ENCODE results near the gene KCNIP4. TPM values are rescaled to one million over a fixed set of nuclear protein-coding genes. Genes with fewer than 3 reads are reported as not detected.

The KCNIP4 gene
- polyA plus RNA-seq, 3 donors: 0.09 to 0.25 TPM; not detected in 1

DNA sequence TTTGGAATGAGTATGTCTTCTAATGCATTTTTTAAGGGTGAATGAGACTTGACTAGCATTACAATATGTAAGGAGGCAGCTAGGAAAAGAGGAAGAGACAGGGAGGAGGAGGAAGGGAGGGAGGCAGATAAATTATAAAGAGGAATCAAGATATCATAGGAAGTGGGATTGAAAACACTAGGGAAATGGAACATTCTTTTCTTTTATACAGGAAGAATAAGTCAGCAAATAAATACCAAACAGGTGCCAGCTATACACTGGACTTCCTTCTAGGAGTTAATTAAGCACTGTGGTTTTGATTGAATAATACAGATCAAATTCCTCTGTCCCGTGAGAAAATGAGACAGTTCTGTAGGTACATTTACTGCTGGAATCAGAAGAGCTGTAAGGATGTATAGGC is 1169.7 kb downstream of the KCNIP4 start:
- H3K9ac ChIP-seq (ENCODE audit: insufficient read depth, low read length, poor library complexity, severe bottlenecking): no peak overlapping the region
- no peak overlapping the region for H3K27ac ChIP-seq (ENCODE audit: low read depth in 1 of 2, low read length in 2 of 2)
- H2AFZ ChIP-seq (ENCODE audit: insufficient read depth, low read depth, low read length, poor library complexity, severe bottlenecking): no peak overlapping the region
- TF ChIP-seq CTCF (IDR thresholded peaks at IDR 0.05): no peak
- H3K27ac Mint-ChIP-seq: no peak overlapping the region
- H3K4me1 ChIP-seq (ENCODE audit: control insufficient read depth in 1 of 2, insufficient read depth in 2 of 2, low read length in 2 of 2): no peaks in the 10 kb centered on the region
- H3K4me1 Mint-ChIP-seq: no peaks in the 10 kb centered on the region
- H3K9me3 Mint-ChIP-seq: peaks cover 10 to 28% (median 17%) of the 10 kb centered on the region in 7 donors
- intact Hi-C loops (cut with micrococcal nuclease): no loop called here
- no peaks in the 10 kb centered on the region for H3K36me3 ChIP-seq (replicated peaks in 1 of 2; ENCODE audit: control insufficient read depth in 1 of 2, insufficient read depth in 2 of 2, low read length in 2 of 2)
- H3K4me2 ChIP-seq (replicated peaks; ENCODE audit: extremely low read depth, low read length, poor library complexity, severe bottlenecking): no peak overlapping the region
- no peaks in the 10 kb centered on the region for H3K79me2 ChIP-seq (ENCODE audit: insufficient read depth, low read length)
- H3K4me3 ChIP-seq (replicated peaks in 1 of 3; ENCODE audit: low read depth in 2 of 3, low read length in 3 of 3): no peak overlapping the region
- WGBS (ENCODE audit: insufficient coverage): 75% methylated on average over 1 of the region's 1 CpG
- peaks cover 7 to 14% of the 10 kb centered on the region in 2 donors for H3K9me3 ChIP-seq (replicated peaks in 1 of 2; ENCODE audit: control insufficient read depth in 1 of 2, insufficient read depth in 1 of 2, low read length in 2 of 2)
- H3K4me3 Mint-ChIP-seq: no peak overlapping the region
- DNase-seq: no peak
- H3K27me3 Mint-ChIP-seq (ENCODE audit: low read depth in 3 of 3): peaks cover 0 to 2% (median 0%) of the 10 kb centered on the region in 3 donors
- no peaks in the 10 kb centered on the region for H3K27me3 ChIP-seq (ENCODE audit: control insufficient read depth in 2 of 2, insufficient read depth in 2 of 2, low read length in 2 of 2)
- H3K36me3 Mint-ChIP-seq: no peaks in the 10 kb centered on the region
- no peaks in the 10 kb centered on the region for H4K20me1 ChIP-seq (ENCODE audit: insufficient read depth, low read length)

DNA sequence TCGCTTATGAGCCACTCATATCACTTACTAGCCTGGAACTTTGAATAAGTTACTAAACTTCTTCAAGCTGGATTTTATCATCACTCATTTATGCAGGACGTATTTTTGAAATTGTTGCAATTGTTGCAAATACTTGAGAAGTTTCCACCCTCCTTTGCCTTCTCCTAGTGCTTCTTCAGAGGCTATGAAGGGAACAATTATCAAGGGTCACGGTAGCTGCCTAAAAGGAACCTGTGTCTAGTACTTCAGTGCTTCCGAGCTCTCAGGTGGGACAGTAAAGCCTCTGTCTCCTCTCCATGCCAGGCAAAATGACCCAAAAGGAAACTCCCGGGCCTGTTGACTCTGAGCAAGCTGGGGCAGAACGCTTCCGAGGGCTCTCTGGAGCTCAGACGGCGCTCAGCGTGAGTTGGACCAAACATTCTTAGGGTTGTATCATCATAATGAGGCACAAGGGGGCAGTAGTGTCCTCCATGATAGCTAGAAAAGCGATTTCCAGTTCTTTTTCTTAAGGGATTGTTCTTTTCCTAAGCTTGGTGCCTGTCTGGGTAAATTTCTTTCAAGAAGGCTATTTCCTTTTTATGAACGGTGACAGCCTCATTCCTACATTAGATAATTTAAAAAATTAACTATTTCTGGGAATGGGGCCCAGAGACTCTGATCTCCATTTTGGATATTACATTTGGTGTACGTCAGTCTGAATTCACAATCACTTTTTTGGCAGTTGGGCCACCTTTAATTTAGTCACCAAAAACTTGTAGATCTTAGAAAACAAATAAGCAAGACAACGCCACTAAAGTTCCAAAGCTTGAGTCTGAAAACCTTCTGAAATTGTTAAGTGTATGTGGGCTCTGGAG is 1175.2 kb downstream of the KCNIP4 start:
- H3K4me3 Mint-ChIP-seq: no peak overlapping the region
- TF ChIP-seq CTCF (IDR thresholded peaks at IDR 0.05): peak; percentile 55
- H3K27me3 ChIP-seq (ENCODE audit: control insufficient read depth in 2 of 2, insufficient read depth in 2 of 2, low read length in 2 of 2): no peaks in the 10 kb centered on the region
- no peaks in the 10 kb centered on the region for H3K9me3 ChIP-seq (replicated peaks in 1 of 2; ENCODE audit: control insufficient read depth in 1 of 2, insufficient read depth in 1 of 2, low read length in 2 of 2)
- peaks cover 0 to 2% (median 0%) of the 10 kb centered on the region in 3 donors for H3K27me3 Mint-ChIP-seq (ENCODE audit: low read depth in 3 of 3)
- H3K79me2 ChIP-seq (ENCODE audit: insufficient read depth, low read length): no peaks in the 10 kb centered on the region
- intact Hi-C loops (cut with micrococcal nuclease): no loop called here
- H3K9me3 Mint-ChIP-seq: peaks cover 0 to 3% (median 0%) of the 10 kb centered on the region in 7 donors
- H3K36me3 ChIP-seq (replicated peaks in 1 of 2; ENCODE audit: control insufficient read depth in 1 of 2, insufficient read depth in 2 of 2, low read length in 2 of 2): no peaks in the 10 kb centered on the region
- H3K27ac ChIP-seq (ENCODE audit: low read depth in 1 of 2, low read length in 2 of 2): no peak overlapping the region
- H3K4me2 ChIP-seq (replicated peaks; ENCODE audit: extremely low read depth, low read length, poor library complexity, severe bottlenecking): no peak overlapping the region
- WGBS (ENCODE audit: insufficient coverage): 41% methylated on average over 6 of the region's 14 CpGs
- peak overlapping the region; percentile 50 for H2AFZ ChIP-seq (ENCODE audit: insufficient read depth, low read depth, low read length, poor library complexity, severe bottlenecking)
- no peak overlapping the region for H3K27ac Mint-ChIP-seq
- H3K36me3 Mint-ChIP-seq: no peaks in the 10 kb centered on the region
- no peak overlapping the region for H3K9ac ChIP-seq (ENCODE audit: insufficient read depth, low read length, poor library complexity, severe bottlenecking)
- H4K20me1 ChIP-seq (ENCODE audit: insufficient read depth, low read length): no peaks in the 10 kb centered on the region
- H3K4me1 ChIP-seq (ENCODE audit: control insufficient read depth in 1 of 2, insufficient read depth in 2 of 2, low read length in 2 of 2): no peaks in the 10 kb centered on the region
- H3K4me1 Mint-ChIP-seq: no peaks in the 10 kb centered on the region
- no peak for DNase-seq
- no peak overlapping the region for H3K4me3 ChIP-seq (replicated peaks in 1 of 3; ENCODE audit: low read depth in 2 of 3, low read length in 3 of 3)

Measured in CD14-positive monocyte (primary cell).